Natural killer cell (primary cell): ENCODE data around the gene ASCL3. TPM values are rescaled to one million over a fixed set of nuclear protein-coding genes. Genes with fewer than 3 reads are reported as not detected.

Source experiments
- ATAC-seq, 3 donors: fragments of 150-1000 bp in 2 of 3; fragments of 200-7000 bp in 1 of 3; cut with Tn5 transposase; 1 replicate in 1 of 3; 2 replicates in 2 of 3; pipeline ENCODE4 v1.10.0; 2021; ENCODE audit warnings: mild to moderate bottlenecking in 2 of 3, moderate library complexity in 2 of 3
- DNase-seq, 2 donors: peaks; one replicate each; pipeline versions ENCODE4 v3.0.0 to v3.0.0-alpha.2; 2013 to 2021; ENCODE audit warnings: mixed read lengths in 1 of 2
- H3K27ac ChIP-seq: one replicate; pipeline ENCODE4 v1.5.1; 2013; ENCODE audit warnings: mild to moderate bottlenecking, low read length
- H3K27me3 ChIP-seq: one replicate; pipeline ENCODE4 v1.6.1; 2013; ENCODE audit warnings: low read length; ENCODE audit not compliant: control insufficient read depth, insufficient read depth
- H3K36me3 ChIP-seq: one replicate; pipeline ENCODE4 v1.6.1; 2013; ENCODE audit warnings: low read length; ENCODE audit not compliant: control insufficient read depth, insufficient read depth
- H3K4me1 ChIP-seq: one replicate; pipeline ENCODE4 v1.6.1; 2013; ENCODE audit warnings: low read length; ENCODE audit not compliant: control insufficient read depth, insufficient read depth
- H3K4me3 ChIP-seq: one replicate; pipeline ENCODE4 v1.5.1; 2013; ENCODE audit warnings: low read length
- H3K9me3 ChIP-seq: one replicate; pipeline ENCODE4 v1.6.1; 2013; ENCODE audit warnings: low read length; ENCODE audit not compliant: control insufficient read depth, insufficient read depth
- H3K27ac Mint-ChIP-seq, 2 donors: one replicate each; pipeline ENCODE4 v1.8.0; 2022; ENCODE audit warnings: mild to moderate bottlenecking in 2 of 2, mixed read lengths in 2 of 2, moderate library complexity in 1 of 2
- H3K27me3 Mint-ChIP-seq, 2 donors: one replicate each; pipeline ENCODE4 v1.8.0; 2022; ENCODE audit warnings: low read depth in 2 of 2, mixed read lengths in 2 of 2
- H3K36me3 Mint-ChIP-seq: one replicate; pipeline ENCODE4 v1.8.0; 2022; ENCODE audit warnings: mixed read lengths
- H3K4me1 Mint-ChIP-seq, 2 donors: one replicate each; pipeline ENCODE4 v1.8.0; 2022; ENCODE audit warnings: mixed read lengths in 2 of 2
- H3K4me3 Mint-ChIP-seq: one replicate; pipeline ENCODE4 v1.8.0; 2022; ENCODE audit warnings: mild to moderate bottlenecking, moderate library complexity, mixed read lengths
- H3K9me3 Mint-ChIP-seq, 2 donors: one replicate each; pipeline ENCODE4 v1.8.0; 2022; ENCODE audit warnings: mixed read lengths in 2 of 2
- WGBS: methylation state at CpG from one replicate; pipeline ENCODE4 v1.1.7; 2013; ENCODE audit warnings: missing lambda C conversion rate; ENCODE audit not compliant: insufficient coverage; 5-methylcytosine and 5-hydroxymethylcytosine counted together
- intact Hi-C: fragments of 100-400 bp; cut with micrococcal nuclease; formaldehyde crosslinking; loops from one replicate; pipeline ENCODE4 v1.14.2; 2022
- total RNA-seq, 4 donors: library from RNA; stranded (reverse); fragments of 120-200 nt in 1 of 4; gene quantifications; one replicate each; pipeline versions ENCODE4 v1.2.3 to v1.2.4, GENCODE V29; 2013 to 2022
- TF ChIP-seq, protein P1 (sequence below): fragments of 200-600 bp; IDR thresholded peaks from one replicate; pipeline ENCODE4 v1.8.0; 2022; ENCODE audit warnings: antibody characterized with exemption

ASCL3 gene
- total RNA-seq, 3 donors from 2014 or later (not counting 1 experiment from before 2014, with no cell fraction given): not detected

DNA sequence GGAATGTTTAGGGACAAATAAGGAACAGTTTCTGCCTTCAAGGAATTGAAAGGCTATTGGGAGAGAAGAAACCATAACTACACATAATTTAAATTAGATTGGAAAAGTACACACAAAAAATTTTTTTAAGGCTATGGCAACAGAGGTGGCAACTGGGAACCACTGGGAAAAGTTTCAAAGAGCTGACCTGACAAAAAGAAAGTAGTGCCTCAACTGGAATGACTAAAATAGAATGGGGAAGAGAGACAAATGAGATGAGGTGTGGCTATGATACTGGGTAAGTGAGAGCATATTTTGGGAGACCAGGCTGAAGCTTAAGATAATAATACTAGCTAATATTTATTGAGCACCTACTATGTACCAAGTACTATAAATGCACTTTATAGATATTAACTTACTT lies 34.7 kb downstream of the ASCL3 start:
- Mint-ChIP-seq H3K36me3 (no peaks in the 10 kb centered on the region), H3K27ac (no peak overlapping the region), H3K9me3 (no peaks in the 10 kb centered on the region), H3K4me1 (peaks cover 10 to 17% of the 10 kb centered on the region in 2 donors), H3K4me3 (no peak overlapping the region), H3K27me3 (peaks cover 12 to 13% of the 10 kb centered on the region in 2 donors)
- Histone ChIP-seq H3K9me3 (no peaks in the 10 kb centered on the region), H3K4me1 (peaks cover 10% of the 10 kb centered on the region), H3K27me3 (no peaks in the 10 kb centered on the region), H3K4me3 (no peak overlapping the region), H3K27ac (no peak overlapping the region), H3K36me3 (no peaks in the 10 kb centered on the region)
- intact Hi-C loops: no loop called here
- no peak for ATAC-seq
- DNase-seq: no peak
- TF ChIP-seq, protein P1, sequence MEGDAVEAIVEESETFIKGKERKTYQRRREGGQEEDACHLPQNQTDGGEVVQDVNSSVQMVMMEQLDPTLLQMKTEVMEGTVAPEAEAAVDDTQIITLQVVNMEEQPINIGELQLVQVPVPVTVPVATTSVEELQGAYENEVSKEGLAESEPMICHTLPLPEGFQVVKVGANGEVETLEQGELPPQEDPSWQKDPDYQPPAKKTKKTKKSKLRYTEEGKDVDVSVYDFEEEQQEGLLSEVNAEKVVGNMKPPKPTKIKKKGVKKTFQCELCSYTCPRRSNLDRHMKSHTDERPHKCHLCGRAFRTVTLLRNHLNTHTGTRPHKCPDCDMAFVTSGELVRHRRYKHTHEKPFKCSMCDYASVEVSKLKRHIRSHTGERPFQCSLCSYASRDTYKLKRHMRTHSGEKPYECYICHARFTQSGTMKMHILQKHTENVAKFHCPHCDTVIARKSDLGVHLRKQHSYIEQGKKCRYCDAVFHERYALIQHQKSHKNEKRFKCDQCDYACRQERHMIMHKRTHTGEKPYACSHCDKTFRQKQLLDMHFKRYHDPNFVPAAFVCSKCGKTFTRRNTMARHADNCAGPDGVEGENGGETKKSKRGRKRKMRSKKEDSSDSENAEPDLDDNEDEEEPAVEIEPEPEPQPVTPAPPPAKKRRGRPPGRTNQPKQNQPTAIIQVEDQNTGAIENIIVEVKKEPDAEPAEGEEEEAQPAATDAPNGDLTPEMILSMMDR: no peak

DNA sequence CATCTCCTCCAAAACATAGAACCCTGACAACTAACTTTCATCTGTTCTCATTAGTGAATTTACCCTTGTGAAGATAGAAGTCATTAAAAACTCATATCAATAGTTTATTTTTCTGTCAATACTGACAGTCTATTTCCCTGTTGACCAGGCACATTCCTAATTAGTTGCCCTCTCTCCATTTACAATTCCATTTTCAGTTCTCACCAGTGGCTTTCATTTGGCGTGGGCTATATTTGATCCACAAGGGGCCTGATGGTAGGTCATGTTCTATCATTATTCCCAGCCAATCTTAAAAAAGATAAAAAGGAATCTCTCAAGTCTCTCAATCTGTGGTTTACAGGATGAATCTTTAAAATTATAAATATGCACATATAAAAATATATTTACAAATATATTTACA lies 35.7 kb downstream of the ASCL3 start:
- DNase-seq (no peak), ATAC-seq (no peak)
- no peak overlapping the region for H3K27ac ChIP-seq
- intact Hi-C loops: no loop called here
- TF ChIP-seq, protein P1: no peak
- H3K4me1 ChIP-seq: peaks cover 10% of the 10 kb centered on the region
- Mint-ChIP-seq H3K36me3 (peaks cover 6% of the 10 kb centered on the region), H3K4me1 (peaks cover 10 to 14% of the 10 kb centered on the region in 2 donors), H3K27ac (no peak overlapping the region), H3K4me3 (no peak overlapping the region), H3K27me3 (peaks cover 13 to 18% of the 10 kb centered on the region in 2 donors), H3K9me3 (no peaks in the 10 kb centered on the region)
- H3K36me3 ChIP-seq: no peaks in the 10 kb centered on the region
- 89% methylated on average over 1 of the region's 1 CpG for WGBS
- H3K4me3 ChIP-seq: no peak overlapping the region
- H3K27me3 ChIP-seq: no peaks in the 10 kb centered on the region
- no peaks in the 10 kb centered on the region for H3K9me3 ChIP-seq

DNA sequence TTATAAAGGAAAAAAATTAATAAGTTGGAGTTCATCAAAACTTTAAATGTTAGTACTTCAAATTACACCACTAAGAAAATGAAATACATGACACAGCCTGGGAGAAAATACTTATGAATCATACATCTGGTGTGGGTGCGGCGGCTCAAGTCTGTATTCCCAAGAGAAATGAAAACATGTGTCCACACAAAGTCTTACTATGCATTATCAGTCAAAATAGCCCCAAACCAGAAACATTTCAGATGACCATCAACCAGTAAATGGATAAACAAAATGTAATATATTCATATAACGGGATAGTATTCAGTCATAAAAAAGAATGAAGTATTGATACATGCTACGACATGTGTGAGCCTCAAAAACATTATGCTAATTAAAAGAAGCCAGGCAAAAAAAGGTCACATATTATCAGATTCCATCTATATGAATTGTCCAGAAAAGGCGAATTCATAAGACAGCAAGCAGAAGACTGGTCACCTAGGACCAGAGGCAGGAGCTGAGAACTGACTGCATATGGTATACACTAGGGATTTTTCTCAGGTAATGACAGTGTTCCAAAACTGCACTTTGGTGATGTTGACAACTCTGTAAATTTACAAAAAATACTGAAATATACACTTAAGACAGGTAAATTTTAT lies 37.2 kb downstream of the ASCL3 start:
- Histone ChIP-seq H3K27ac (no peak overlapping the region), H3K27me3 (no peaks in the 10 kb centered on the region), H3K36me3 (no peaks in the 10 kb centered on the region), H3K4me3 (no peak overlapping the region), H3K4me1 (peaks cover 10% of the 10 kb centered on the region), H3K9me3 (no peaks in the 10 kb centered on the region)
- WGBS: 92% methylated on average over 4 of the region's 5 CpGs
- H3K36me3 Mint-ChIP-seq: peaks cover 13% of the 10 kb centered on the region
- H3K4me3 Mint-ChIP-seq: no peak overlapping the region
- no peaks in the 10 kb centered on the region for H3K9me3 Mint-ChIP-seq
- intact Hi-C loops: no loop called here
- DNase-seq (no peak), ATAC-seq (no peak)
- H3K27ac Mint-ChIP-seq: no peak overlapping the region
- TF ChIP-seq, protein P1: no peak
- peaks cover 17 to 27% of the 10 kb centered on the region in 2 donors for H3K27me3 Mint-ChIP-seq
- peaks cover 5 to 12% of the 10 kb centered on the region in 2 donors for H3K4me1 Mint-ChIP-seq
